Fibroblast of skin of scalp (primary cell): ENCODE data around the gene ADD1.
"Not testable (repeated sequence)": the region's sequence is repeated elsewhere in the genome, so short reads cannot be mapped to it uniquely, and the experiment has no call there.

ENCODE experiments used
- DNase-seq: peaks from one replicate; pipeline ENCODE4 v3.0.0-alpha.2; 2013

ADD1 gene

DNA sequence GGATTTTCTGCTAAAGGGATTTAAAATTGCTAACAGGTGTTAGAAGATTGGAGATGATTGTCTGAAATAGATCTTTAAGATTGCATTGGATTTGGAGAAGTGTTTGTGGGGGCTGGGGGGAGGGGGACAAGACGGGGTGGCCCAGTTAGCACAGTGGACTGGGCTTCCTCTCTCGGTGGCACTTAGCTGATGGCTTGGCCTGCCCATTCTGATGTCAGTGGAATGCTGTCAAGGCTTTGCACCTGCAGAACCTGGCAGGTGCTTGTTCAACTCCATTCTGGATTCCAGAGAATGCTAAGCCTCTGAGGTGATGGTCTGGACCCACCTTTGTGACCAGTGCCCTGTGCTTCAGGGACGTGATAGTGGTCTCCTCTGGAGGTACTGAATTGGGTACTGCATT, 43.7 kb downstream of the ADD1 start:
- DNase-seq: no peak

DNA sequence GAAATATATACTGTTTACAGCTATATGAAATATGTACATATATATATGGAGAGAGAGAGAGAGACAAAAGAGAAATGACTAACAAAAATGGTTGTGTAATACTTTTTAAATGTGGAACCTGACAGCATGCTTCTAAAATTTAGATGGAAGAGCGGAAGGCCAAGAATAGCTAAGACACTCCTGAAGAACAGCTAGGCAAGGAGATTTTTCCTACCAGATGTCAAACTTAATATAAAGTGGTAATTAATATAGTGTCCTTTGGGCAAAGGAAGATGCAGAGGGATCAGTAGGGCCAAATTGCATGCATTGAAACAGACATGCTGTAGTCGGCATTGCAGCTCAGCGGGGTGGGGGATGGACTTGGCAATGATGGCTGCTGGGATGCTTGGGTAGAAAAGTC, 45.2 kb downstream of the ADD1 start:
- DNase-seq: peak; percentile 15

DNA sequence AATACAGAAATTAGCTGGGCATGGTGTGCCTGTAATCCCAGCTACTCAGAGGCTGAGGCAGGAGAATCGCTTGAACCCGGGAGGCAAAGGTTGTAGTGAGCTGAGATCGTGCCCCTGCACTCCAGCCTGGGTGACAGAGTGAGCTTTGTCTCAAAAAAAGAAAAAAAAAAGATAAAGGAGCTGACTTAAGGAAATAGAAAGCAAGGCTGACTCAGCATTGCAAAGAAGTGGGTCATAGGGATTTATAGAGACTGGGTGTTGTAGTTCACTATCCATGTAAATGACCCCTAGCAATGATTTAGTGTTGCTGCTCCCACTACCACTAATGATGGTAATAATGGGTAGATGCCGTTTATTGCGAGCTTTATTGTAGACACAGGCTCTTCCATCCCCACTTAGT, 47.6 kb downstream of the ADD1 start:
- DNase-seq: peak; percentile 39

DNA sequence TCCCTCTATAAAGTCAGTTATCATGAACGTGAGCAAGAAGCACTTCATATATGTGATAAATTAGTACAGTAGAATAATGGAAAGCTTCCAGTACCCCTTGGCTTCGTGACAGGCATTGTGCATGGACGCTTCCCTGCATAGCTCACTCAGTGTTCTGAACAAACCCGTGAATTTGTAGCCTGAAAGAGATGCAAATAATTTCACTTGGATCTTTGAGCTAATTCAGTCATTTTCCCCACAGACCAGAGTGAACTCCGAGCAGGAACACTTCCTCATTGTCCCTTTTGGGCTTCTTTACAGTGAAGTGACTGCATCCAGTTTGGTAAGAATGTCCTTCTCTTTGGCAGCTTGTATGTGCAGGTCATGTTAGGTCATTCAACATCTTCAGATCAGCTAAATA, 50.1 kb downstream of the ADD1 start:
- no peak for DNase-seq

DNA sequence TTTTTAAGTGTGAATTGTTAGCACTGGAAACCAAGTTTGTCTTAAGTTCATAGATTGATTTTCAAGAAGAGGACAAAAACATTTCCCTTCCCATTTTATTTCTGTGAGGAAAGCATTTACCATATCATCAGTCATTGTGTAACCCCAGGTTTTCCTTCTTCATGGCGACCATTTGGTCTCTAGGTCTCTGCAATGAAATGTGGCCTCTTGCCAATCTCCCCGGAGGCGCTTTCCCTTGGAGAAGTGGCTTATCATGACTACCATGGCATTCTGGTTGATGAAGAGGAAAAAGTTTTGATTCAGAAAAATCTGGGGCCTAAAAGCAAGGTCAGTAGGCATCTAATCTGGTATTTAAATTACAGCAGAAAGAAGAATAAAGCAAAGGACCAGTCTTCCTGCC, 54.4 kb downstream of the ADD1 start:
- no peak for DNase-seq

DNA sequence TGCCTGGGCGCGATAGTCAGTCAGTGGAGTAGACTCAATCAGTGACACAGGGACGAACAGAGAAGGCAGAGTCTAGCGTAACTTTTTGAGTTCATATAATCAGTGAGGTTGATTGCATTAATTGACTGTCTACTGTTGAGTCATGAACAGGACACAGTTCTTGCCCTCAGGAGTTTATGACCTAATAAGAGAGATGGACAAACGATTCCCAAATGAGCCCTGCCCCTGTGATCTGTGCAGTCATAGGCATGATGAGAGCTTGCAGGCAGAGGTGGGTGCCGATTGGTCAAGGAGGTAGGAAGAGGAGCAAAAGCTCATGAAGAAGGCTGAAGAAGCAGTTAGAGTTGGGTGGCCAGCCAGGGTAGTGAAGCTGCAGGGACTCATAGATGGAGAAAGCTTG, 57.1 kb downstream of the ADD1 start:
- no peak for DNase-seq

DNA sequence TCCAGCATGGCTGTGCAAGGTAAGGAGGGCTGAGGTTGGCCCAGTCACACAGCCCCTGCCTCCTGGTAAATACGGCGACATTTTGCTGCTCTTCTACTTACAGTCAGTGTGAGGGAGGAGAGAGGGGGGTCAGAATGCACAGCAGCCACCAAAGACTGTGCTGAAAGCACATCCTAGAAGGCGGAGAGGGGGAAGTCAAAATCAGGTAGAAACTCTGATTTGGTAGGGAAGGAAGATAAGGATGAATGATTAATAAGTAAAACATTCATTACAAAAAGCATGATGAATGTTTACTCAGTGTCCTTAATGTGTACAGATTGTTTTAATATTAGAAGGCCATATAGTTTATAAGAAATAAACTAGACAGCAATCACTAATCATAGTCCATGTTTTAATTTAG, 57.5 kb downstream of the ADD1 start:
- no peak for DNase-seq

DNA sequence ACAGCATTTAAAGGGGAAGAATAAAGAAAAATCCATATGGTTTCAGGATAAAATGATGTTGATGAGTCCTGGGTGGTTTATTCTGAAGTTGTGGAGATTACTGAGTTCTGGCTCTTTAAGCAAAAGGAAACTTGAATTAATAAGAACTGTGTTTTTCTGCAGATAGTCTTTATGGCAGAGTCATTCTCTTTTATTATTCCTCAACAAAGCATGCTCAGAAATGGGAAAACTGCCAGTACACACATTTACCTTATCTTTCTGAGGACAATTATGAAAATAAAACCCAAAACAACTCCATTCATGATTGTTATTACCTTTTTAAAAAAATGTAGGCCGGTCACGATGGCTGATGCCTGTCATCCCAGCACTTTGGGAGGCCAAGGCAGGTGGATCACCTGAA, 58.5 kb downstream of the ADD1 start:
- no peak for DNase-seq

DNA sequence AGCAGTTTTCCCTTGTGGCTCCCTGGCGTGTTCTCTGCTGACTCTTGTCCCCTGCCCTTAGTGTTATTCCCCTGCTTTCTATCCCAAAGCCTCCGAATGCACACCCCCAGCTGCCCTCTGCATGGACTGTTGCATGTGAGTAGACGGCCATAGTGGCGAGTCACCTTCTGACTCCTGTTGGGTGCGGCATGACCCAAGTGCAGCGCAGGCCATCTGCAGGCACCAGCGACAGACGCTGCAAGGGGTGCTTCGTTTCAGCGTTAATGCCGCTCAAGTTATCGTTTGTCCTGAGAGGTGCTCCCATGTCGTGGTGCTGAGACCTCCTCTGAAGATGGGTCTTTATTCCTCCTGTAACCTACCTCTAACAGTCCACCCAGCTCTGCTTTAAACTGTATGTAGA, 61.9 kb downstream of the ADD1 start:
- no peak for DNase-seq

DNA sequence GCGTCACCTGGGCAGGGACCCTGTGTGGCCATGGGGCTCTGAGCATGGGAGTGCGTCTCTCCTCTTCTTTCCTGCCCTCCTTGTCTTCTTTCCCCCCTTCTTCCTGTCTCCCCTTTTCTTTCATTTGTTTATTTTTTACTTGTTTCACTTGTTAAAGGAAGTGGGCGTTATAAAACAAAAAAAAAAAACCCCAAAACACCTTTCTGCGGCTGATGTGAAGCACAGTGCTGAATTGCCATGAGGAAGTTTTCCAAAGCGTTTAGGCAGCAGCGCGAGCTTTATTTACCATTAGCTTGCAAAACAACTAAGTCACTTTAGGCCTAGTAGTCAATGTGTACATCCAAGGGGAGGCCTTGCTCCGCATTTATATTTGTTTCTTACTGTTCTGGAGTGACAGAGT, 62.6 kb downstream of the ADD1 start:
- DNase-seq: no peak

DNA sequence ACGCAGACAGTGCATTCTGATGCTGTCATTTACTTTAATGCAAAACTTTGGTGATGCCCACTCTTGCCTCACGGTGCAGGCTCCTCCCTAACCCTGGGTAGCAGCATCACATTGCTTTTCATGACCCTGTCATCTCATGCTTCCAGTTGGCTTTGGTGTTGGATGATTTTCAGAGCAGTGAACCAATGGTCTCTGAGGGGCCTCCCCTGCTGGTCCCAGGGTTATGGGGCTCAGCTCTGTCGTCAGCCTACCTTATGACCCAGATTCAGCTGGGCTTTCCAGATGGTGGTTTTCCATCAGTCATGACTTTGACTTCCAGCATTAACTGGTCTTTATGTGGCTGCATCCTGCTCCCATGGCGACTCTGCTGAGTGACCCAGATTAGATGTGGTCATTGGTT, 63.6 kb downstream of the ADD1 start:
- DNase-seq: no peak

DNA sequence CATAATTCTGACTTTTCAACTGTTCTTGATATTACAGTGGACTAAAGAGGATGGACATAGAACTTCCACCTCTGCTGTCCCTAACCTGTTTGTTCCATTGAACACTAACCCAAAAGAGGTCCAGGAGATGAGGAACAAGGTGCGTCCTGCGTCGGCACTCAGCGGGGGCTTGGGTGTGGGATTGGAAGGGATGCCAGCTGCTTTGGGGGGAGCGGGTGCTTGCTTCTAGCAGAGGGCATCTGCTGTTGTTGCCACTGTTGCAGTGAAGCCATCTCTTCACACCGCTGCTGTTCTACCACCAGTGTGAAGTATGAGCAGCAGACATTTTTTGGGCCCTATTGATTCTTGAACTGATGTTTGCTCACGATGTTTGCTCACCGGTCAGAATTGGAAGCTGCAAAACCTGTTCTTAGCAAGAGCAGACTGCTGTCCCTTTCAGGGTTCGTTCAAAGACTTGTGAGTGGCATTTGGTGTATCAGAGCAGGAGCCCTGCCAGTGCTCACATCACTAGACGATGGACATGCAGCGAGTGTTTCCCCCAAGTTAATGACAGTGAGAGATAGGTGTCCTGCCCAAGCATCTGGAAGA, 64.2 kb downstream of the ADD1 start:
- no peak for DNase-seq

DNA sequence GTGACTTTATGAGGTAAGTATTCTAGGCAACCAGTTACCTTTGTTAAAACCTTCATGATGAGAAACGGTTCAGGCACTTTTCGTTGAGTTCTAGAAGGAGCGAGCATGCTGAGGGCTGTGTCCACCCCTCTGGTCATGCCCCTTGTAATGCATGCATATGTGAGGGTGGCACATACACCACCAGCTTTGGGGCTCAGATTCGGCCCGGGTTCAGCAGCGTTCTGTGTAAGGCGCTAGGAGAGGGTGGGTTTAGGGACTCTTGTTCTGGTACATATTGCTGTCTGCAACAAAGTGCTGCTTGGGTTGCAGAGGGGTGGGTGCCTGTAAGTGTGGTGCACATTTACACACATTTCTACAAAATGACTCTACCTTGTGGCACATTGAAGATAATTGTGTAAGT, 65.0 kb downstream of the ADD1 start:
- no peak for DNase-seq

DNA sequence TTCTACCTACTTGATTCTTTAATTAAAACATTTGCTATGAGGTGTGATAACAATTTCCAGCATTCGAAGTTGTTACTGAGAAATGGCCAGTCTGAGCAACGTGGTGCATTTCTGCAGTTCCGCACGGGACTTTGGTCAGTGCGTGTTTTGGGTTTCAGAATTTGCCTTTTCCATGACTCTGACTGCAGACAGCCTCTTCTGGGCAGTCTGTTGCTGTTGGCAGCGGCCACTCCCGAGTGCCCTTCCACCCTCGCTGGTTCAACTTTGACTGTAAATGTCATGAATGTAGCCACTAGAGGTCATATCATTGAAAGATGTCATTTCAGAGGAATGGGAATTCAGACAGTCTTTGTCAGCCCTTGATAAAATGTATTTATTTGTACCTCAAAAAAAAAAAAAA, 65.9 kb downstream of the ADD1 start:
- DNase-seq: no peak

DNA sequence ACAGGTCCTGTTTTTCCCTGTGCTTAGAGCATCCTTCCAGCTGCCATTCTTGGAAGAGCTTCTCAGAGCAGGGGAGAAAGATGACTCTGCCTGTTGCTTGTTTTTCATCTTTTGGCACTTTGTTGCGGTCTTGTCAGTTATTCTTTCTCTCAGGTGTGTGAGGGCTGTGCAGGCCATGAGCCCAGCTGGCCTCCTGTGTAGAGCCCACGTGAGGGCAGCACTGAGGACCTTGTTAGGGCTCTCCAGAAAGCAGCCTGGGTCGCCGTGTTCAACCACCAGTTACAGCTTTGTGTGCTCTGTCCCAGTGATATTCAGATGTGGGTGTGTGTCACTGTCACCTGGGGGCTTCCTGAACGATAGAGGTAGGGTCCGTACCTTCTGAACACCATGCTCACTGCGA, 66.8 kb downstream of the ADD1 start:
- DNase-seq: no peak

DNA sequence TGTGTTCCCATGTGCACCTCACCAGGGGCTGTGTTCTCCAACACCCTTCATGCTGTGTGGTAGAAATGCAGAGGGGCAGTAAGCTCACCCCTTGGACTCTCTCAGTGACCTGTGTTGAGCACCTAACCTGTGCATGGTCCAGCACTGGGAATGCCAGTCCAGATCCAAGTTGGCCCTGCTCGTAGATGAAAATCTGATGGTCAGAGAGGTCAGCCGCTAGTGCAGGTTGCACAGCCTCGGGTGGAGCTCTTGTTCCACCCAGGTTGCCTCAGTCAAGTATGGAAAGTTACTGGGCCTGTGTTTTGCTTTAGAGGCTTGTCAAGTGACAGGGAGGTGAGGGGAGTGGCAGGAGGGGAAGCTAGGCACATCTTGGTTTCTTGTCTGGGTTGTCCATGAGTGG, 68.2 kb downstream of the ADD1 start:
- no peak for DNase-seq

DNA sequence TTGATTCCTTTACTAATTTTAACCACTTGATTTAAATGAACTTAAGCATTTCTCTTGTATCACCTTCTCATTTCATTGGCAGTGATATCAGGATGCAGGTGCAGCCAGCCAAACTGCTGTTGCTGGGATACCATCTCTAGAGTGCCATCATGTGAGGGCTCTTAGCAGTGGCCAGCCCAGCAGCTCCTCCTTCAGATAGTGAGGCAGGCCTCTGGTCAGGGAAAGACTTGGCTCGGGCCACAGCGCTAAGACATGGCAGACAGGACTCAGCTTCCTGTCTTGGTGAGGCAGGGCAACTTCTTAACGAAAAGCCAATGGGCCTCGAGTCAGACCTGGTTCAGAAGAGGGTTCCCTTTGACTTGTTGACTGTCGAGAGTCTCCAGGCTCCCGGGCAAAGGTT, 69.5 kb downstream of the ADD1 start:
- no peak for DNase-seq

DNA sequence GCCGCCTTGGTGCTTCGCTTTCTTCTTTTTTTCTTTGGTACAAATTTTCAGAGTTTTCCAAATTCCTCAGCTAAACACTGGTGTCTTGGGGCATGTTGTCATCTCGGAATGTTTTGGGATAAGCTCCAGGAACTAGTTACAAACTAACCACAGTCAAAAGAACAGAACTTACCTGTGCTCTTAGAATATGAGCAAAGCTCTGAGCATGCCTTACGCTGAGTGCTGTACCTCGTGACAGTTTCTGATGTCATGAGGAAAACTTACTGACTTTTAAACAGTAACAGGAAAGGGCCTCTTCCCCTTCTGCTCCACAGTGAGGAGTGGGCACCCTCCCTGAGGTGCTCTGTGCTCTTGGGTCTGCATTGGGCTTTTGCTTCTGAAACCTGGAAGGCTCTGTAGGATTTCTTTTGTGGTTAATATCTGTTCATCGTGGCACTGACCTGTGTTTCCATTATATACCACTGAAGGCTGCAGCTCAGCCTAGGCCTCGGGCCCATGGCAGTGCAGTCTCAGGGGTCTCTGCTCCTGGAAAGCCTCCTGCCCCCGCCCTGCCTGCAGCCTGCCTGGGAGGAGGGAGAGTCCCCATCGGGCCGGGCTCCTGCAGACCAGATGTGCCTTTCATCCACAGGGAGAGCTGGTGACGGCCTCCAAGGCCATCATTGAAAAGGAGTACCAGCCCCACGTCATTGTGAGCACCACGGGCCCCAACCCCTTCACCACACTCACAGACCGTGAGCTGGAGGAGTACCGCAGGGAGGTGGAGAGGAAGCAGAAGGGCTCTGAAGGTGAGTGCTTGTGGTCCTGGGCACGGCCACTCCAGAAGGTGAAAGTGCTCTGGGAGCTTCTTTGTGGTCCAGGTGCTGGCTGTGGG, 70.8 kb downstream of the ADD1 start:
- no peak for DNase-seq

DNA sequence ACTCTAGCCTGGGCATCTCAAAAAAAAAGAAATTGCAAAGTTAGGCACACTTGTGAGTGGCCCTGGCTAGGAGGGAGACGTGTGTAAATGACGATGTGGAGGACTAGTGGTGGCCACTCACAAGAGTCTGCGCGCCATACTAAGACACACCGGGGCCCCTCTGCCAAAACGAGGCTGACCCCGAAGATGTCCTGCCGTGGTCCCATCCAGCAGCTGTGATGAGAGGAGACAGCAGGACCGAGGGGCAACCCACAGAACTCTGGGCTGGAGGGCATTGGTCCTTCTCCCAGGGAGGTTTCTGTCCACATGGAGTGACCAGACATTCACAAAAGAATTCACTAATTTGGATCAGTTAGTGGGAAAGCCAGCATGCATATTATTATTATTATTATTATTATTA, 72.1 kb downstream of the ADD1 start:
- no peak for DNase-seq

DNA sequence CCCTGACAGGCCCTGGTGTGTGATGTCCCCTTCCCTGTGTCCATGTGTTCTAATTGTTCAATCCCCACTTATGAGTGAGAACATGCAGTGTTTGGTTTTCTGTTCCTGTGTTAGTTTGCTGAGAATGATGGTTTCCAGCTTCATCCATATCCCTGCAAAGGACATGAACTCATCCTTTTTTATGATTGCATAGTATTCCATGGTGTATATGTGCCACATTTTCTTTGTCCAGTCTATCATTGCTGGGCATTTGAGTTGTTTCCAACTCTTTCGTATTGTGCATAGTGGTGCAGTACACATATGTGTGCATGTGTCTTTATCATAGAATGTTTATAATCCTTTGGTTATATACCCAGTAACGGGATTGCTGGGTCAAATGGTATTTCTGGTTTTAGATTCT, 73.1 kb downstream of the ADD1 start:
- DNase-seq: not testable (repeated sequence)

DNA sequence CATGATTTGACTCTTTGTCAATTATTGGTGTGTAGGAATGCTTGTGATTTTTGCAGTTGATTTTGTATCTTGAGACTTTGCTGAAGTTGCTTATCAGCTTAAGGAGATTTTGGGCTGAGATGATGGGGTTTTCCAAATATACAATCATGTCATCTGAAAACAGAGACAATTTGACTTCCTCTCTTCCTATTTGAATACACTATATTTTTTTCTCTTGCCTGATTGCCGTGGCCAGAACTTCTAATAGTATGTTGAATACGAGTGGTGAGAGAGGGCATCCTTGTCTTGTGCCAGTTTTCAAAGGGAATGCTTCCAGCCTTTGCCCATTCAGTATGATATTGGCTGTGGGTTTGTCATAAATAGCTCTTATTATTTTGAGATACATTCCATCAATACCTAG, 74.7 kb downstream of the ADD1 start:
- DNase-seq: not testable (repeated sequence)

DNA sequence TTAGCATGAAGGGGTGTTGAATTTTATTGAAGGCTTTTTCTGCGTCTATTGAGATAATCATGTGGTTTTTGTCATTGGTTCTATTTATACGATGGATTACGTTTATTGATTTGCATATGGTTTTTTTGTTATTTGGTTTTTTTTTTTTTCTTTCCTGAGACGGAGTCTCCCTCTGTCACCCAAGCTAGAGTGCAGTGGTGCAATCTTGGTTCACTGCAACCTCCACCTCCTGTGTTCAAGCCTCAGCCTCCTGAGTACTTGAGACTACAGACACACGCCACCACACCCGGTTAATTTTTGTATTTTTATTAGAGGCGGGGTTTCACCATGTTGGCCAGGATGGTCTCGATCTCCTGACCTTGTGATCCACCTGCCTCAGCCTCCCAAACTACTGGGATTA, 75.1 kb downstream of the ADD1 start:
- not testable (repeated sequence) for DNase-seq

DNA sequence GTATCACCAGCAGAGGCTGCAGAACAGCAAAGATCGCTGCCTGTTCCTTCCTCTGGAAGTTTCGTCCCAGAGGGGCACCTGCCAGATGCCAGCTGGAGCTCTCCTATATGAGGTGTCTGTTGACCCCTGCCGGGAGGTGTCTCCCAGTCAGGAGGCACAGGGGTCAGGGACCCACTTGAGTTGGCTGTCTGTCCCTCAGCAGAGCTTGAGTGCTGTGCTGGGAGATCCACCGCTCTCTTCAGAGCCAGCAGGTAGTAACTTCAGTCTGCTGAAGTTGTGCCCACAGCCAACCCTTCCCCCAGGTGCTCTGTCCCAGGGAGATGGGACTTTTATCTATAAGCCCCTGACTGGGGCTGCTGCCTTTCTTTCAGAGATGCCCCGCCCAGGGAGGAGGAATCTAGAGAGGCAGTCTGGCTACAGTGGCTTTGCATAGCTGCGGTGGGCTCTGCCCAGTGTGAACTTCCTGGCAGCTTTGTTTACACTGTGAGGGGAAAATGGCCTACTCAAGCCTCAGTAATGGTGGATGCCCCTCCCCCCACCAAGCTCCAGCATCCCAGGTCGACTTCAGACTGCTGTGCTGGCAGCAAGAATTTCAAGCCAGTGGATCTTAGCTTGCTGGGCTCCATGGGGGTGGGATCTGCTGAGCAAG, 78.9 kb downstream of the ADD1 start:
- DNase-seq: peak; percentile 86

DNA sequence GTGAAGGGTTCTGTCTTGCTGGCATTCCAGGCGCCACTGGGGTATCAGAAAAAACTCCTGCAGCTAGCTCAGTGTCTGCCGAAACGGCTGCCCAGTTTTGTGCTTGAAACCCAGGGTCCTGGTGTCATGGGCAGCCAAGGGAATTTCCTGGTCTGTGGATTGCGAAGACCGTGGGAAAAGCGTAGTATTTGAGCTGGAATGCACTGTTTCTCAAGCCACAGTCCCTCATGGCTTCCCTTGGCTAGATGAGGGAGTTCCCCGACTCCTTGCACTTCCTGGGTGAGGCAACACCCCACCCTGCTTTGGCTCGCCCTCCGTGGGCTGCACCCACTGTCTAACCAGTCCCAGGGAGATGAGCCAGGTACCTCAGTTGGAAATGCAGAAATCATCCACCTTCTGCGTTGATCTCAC, 79.5 kb downstream of the ADD1 start:
- DNase-seq: peak; percentile 53
